ENCODE data around the gene MMP12.

The MMP12 gene

DNA sequence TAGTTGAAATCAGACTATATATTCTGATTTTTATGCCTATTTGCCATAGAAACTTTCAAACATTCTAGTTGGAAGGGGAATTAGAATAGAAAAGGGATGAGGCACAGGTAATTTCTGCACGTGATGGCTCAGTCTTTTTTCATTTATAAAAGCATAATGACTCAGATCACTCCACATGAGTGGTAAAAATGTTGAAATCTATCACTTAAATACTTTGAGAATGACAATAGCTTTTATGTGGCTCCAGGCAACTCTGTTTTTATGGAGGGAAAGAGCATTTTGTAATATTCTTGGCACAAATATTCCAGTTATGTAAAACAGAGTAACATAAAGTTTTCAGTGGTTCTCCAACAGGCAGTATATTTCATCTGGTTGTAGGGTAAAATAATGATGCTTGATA, 25.5 kb downstream of the MMP12 start:
- no peak for DNase-seq

DNA sequence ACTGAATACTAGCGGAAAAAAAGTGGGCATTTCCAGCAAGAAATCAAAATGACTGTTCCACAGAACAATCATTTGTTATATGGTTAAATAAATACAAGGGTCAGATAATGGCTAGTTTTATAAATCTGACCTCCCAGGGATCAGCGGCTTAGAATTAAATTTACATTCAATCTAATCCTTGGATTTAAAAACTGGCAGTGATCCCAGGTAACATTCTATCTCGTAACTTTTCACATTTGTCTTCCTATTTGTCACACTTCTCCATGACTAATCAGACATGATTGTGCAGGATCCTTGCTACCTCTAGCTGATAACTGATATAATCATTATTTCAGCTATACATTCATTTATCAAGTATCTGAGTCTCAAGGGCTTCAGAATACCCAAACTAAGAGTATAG, 28.5 kb downstream of the MMP12 start:
- no peak for DNase-seq

DNA sequence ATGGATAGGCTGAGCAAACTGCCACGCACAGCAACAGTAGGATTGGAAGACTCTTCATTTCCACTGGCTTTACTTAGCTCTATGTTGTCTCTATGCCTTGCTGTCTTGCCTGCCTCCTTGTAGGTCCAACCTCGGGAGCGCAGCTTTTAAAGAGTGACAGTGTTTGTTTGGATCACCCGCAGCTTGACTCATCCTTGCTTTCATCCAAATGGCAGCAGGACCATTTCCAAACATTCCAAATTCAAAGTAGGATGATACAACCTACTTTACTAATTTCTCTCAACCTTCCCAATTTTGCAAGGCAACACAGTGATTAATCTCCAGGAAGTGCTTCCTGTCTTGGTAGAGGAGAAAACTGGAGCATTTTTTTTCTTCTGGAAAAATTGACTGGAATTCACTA, 31.3 kb downstream of the MMP12 start, which contains the start of gene MMP3:
MMP3 (minus strand) TSS at position 121 of the 400 bp plus-strand sequence; CDS start at position 58, 63 bp downstream.
- DNase-seq: no peak

DNA sequence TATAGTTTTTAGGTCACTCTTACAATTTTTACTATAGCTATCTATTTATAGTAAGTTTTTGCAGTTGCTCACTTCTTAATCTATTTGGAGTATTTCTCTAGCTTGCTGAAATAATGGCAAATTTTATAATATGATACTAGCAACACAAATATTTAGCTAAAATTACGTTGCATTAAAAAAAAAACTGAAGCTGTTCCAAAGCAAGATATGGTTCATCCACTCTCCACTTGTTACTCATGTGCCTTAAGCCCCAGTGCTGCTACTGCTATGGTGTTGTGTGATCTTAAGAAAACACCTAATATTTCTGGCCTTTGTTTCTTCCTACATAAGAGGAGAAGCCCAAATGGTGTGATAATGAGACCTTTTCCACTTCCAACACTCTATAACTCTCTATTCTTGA, 31.9 kb downstream of the MMP12 start:
- DNase-seq: no peak

DNA sequence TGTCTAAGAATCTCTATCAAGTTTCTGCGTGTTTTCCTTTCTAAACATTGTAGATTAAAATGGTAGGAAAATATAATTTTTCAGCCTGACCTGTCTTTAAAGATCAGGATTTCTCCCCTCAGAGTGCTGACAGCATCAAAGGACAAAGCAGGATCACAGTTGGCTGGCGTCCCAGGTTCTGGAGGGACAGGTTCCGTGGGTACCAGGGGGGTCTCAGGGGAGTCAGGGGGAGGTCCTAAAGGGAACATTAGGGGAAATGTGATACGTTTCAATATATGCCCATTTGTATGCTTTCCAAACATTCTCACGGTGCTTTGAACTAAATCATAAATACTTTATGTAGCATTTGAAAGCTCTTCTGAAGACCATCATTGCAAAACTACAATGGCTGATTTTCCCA, 34.8 kb downstream of the MMP12 start:
- no peak for DNase-seq

DNA sequence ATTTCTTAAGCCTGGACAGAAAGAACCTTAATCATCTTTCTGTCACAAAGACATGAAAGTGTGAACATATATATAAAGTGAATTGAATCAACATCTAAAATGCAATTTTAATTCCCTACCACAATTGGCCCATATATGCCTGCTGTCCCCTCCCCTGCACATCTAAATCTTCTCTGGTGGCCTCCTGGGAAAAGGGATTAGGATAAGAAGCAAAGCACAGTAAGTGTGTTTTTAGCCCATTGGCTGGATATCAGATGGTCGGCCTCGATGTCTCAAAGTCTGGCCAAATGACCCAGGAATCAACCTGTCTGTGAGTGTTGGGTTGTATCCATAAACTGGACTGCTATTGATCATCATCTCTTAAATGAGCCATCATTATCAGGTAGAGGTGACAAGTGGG, 37.1 kb downstream of the MMP12 start:
- DNase-seq: no peak

DNA sequence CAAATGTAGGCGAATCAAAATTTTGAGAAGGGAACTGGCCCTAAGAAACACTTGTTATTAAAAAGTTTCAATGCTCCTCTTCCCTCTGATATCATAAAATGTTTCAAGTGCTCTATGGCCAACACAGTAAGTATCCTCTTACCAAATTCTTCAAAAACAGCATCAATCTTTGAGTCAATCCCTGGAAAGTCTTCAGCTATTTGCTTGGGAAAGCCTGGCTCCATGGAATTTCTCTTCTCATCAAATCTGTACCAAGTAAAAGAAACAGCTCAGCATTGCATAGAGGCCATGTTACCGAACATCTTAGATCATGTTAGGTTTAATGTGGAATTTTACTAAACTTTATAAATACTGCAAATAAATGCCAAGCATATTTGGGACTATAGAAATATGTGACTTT, 37.6 kb downstream of the MMP12 start:
- no peak for DNase-seq

DNA sequence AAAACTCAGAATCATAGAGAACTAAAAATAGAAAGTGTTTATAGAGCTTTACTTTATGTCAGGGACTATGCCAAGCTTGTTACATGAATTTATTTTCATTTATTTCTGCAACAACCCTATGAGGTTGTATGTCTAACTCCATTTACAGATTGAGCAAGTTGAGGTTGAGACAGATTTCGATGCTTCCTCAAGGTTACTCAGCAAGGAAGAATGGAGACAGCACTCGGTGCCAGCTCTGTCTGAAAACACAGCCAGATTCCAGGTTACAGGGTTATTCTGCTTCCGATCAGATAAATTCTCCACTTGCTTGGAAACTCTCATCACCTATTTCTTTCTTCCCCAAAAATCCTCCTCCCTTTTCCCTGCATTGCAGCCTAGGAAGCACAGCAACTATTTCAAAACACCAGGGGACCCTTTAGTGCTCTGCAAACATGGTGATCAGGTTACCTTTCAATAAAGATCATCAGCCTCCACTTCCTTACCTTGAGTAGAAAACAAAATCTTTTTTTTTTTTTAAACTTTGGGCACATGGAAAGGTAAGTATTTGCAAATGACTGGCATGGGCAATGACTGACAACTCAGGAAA, 38.4 kb downstream of the MMP12 start:
- DNase-seq: no peak

DNA sequence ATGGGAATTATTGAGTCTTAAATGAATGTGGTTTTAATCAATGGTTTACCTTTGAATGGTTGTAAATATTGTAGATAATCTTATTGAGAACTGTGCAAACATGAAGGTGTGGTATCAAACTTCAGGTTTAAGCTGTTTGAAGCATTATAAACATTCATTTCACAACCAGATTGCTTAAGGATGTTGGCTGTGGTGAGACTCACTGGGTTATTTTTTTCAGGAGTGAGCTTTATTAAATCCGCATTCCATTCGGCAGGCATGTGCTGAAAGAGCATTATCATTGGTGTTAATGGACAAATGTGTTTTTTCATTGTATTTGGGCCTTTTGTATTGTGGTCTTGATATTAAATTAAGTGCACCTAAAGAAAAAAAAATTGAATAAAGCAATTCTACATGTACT, 41.1 kb downstream of the MMP12 start:
- no peak for DNase-seq

DNA sequence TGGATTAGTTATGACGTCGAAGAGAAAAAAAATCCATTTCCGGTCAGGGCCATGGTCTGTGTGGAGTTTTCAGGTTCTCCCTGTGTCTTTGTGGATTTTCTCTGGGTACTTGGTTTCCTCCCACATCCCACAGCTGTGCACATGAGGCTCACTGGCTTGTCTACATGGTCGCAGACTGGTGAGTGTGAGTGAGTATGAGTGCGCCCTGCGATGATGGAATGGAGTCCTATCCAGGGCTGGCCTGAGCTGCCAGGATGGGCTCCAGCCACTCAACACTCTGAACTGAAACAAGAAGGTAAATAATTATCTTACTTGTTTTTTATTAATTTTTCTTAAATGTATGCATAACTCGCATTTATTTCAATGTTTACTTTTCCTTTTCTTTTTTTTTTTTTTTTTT, 42.2 kb downstream of the MMP12 start:
- DNase-seq: no peak

DNA sequence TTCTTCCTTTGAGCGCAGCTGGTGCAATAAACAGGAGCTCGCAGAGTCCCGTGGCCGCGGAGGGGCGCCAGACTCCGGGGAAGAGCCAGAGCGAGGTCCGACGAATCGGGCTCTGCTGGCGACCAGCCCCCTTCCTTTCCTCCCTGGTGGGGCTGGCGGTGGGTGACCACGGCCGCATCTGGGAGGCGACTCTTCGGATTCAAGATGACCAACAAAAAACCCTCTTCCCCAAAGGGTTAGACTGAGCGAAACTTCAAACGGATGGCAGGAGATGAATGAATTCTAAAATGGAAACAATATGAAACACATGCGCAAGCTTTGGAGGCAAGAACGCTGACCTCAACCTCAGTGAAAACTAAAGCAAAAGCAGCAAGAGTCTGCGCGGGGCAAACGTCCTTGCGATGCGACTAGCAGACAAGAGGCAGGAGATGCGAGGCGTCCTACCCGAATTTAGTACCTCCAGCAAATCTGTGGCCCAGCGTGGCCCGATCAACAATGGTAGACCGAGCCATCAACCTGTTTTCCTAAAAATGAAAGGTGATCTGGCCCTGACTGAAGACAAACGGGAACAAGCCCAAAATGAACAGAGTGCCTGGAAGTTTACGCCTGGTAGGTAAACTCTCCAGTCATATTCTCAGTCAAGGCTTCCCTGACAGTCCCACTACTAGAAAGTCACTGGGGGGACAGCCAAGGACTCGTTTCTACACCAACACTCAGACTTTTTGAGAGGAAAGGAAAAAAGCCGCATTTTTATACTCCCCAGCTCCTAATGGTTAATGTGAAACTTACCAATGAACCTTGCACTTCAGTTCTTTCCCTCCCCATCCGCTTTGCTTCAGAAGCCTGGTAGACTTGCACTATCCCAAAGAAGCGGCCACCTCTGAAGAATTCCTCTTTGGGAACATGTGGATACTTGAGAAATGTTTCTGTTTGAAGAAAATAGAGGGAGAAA, 43.0 kb downstream of the MMP12 start:
- no peak for DNase-seq

DNA sequence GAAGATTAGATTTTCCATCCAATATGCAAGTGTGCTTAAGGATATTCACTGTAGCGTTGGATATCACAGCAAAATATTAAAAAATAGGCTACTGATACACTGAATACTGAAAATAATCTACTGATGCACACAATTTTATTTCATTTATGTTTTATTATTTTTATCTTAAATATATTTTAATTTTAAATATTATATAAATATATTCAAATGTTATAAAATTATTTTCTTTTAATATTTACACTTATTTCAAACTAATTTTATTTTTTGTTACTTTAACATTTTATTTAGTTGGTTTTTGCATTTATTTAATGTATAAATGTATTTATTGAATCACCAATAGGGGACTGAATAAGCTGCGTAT, 43.7 kb downstream of the MMP12 start:
- DNase-seq: no peak

DNA sequence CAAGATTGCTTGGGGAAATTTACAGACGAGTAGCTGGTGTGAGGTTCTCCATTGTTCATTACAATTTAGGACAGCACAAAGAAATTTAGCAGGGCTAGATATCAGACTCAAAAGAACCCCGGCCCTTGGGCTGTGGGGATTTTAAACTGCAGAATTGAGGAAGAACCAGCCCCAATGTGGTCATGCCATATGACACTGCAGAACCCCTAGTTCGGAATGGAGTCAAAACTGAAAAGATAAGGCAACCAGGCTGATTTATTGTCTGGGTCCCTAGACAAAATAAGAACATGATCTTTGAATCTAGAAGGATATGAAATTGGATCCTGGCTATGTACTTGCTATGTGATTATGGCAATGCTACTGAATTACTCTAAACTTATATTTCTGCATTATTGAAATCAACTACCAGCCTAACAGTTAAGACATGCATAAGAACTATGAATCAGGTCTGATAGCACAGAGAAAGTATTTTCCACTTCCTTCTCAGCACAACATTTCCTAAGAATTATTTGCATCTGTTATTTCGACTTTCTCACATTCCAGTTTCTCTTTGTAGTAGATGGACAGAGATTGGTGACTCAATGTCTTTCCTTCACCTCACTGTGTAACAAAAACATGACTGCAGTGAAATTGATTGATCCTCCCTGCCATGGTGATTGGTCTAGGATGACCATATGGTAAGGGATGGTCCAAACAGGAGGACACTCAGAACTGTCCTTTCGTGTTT, 44.6 kb downstream of the MMP12 start:
- no peak for DNase-seq

DNA sequence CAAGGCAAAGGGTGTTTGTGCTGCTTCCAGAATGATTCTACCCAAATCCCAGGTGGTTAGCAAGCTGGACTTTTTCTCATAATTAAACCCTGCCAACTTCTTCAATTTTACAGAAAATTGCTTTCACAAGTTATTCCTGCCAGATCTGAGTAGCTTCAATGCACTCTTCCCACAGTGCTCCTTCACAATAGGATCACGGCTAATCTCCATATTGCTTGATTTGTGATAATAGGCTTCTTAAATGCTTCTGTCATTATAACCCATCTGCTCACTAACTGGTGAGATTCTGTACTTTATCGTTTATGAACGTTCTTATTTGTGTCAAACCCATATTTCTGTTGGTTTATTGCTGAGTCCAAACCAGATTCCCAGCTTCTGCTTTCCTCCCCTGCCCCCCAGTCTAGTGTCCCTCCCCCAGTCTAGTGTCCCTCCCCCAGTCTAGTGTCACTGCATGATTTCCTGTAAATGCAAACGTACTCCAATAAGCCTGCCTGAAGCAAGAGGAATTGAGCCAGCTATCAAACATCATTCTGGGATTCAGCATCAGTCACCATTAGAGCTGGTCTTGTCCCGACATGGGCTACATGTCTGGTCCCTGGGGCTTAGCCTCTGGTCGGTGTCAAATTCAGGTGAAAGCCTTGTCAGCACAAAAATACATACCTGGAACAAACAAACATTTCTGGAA, 45.3 kb downstream of the MMP12 start:
- no peak for DNase-seq

DNA sequence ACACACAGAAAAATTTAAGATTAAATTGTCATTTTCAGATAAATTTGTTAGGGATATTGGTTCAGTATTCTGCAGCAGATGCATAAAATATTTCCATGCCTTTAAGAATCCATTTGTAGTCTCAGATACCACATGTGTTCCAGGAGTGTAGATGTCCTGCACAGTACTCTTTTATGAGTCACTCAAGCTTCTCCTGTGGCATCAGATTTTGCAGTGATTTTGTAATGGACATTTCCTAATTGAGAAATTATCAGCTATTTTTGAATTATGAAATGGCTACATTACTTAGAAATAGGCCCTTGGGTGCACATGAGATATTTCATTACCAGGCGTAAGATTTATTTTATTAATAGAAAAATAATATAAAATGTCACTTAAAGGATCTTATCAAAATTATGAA, 50.2 kb downstream of the MMP12 start:
- DNase-seq: no peak

DNA sequence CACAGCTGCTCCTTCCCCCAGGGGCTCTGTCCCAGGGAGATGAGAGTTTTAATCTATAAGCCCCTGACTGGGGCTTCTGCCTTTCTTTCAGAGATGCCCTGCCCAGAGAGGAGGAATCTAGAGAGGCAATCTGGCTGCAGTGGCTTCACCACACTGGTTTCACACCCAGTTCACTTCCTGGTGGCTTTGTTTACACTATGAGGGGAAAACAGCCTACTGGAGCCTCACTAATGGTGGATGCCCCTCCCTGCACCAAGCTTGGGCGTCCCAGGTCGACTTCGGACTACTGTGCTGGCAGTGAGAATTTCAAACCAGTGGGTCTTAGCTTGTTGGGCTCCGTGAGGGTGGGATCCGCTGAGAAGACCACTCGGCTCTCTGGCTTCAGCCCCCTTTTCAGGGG, 55.3 kb downstream of the MMP12 start:
- no peak for DNase-seq

DNA sequence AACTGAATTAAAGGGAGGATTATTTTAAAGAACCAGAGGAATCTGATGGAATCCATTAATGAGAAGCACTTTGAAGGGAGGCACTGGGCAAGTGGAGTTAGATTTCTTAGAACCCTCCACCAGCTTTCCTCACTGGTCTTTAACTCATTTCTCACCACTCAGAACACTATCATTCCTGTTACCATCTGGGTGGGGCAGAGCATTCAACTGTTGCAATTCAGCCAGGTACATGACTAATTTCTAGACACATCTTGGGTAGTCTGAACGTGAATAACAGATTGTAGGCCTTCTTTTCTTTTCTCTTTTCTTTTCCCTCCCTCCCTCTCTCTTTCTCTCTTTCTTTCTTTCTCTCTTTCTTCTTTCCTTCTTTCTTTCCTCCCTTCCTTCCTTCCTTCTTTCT, 61.3 kb downstream of the MMP12 start:
- DNase-seq: no peak
